Measurements from ENCODE around the gene ASGR2. TPM values are rescaled to one million over a fixed set of nuclear protein-coding genes. Genes with fewer than 3 reads are reported as not detected.
"Not testable (repeated sequence)": the region's sequence is repeated elsewhere in the genome, so short reads cannot be mapped to it uniquely, and the experiment has no call there.

ASGR2 gene
- total RNA-seq, 2 experiments from 2014 or later: not detected

DNA sequence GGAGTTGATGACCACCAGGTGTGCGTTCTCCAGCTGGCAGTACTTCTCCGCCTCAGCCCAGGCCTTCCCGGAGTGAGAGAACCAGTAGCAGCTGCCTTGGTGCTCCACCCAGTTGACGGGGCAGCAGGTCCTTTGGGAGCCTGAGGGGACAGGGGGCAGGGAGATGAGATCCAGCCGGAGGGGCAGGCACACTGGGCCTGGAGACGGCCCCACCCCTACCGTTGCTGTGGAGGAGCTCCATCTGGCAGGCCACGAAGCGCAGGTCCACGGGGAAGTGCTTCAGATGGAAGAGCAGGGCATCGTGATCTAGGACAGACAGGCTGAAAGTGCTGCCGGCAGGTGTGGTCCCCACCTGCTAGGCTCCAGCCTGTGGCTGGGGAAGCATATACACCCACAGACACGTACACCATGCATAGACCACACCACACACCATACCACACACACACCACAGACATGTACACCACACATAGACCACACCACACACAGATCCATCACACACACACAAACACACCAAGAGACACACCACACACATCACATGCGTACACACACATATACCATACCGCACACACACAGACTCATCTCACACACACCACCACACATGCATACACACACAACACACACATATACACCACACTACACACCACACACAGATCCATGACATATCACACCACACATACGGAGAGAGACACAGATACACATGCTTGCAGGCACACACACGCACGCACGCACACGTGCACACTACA, 7.4 kb downstream of the ASGR2 start:
- CTCF ChIA-PET (ENCODE audit: unreplicated experiment): no interaction called here
- TF ChIP-seq, protein P1, sequence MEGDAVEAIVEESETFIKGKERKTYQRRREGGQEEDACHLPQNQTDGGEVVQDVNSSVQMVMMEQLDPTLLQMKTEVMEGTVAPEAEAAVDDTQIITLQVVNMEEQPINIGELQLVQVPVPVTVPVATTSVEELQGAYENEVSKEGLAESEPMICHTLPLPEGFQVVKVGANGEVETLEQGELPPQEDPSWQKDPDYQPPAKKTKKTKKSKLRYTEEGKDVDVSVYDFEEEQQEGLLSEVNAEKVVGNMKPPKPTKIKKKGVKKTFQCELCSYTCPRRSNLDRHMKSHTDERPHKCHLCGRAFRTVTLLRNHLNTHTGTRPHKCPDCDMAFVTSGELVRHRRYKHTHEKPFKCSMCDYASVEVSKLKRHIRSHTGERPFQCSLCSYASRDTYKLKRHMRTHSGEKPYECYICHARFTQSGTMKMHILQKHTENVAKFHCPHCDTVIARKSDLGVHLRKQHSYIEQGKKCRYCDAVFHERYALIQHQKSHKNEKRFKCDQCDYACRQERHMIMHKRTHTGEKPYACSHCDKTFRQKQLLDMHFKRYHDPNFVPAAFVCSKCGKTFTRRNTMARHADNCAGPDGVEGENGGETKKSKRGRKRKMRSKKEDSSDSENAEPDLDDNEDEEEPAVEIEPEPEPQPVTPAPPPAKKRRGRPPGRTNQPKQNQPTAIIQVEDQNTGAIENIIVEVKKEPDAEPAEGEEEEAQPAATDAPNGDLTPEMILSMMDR (conservative IDR thresholded peaks at IDR 0.05; ENCODE audit: low read length): no peak
- no peak for TF ChIP-seq EZH2phosphoT487 (IDR thresholded peaks at IDR 0.05; ENCODE audit: borderline replicate concordance, low read depth, low read length)
- Histone ChIP-seq H3K4me2 (ENCODE audit: low read length) (no peak overlapping the region), H3K4me1 (ENCODE audit: insufficient read depth, low read length, poor library complexity, severe bottlenecking) (no peaks in the 10 kb centered on the region), H3K4me3 (ENCODE audit: low read depth, low read length, poor library complexity, severe bottlenecking) (no peak overlapping the region), H2AFZ (ENCODE audit: low read length) (no peak overlapping the region), H3K36me3 (ENCODE audit: insufficient read depth, low read length) (no peaks in the 10 kb centered on the region), H4K20me1 (ENCODE audit: insufficient read depth, low read length) (no peaks in the 10 kb centered on the region), H3K9me3 (ENCODE audit: low read length) (no peaks in the 10 kb centered on the region), H3K27ac (ENCODE audit: low read depth, low read length, poor library complexity, severe bottlenecking) (no peak overlapping the region), H3K9me2 (ENCODE audit: insufficient read depth, low read length) (no peaks in the 10 kb centered on the region), H3K79me2 (ENCODE audit: insufficient read depth, low read depth, low read length) (no peaks in the 10 kb centered on the region)
- no peak for DNase-seq (ENCODE audit: low spot score)
- intact Hi-C loops (cut with micrococcal nuclease; ENCODE audit: unreplicated experiment): no loop called here
- POLR2A ChIA-PET: interaction anchor here (0.6 kb wide), 1 partner anchor 150 kb away, joined by 5 read pairs; no protein-coding TSS in a partner anchor
- no TSS peak for BruUV-seq (replicated peaks)

DNA sequence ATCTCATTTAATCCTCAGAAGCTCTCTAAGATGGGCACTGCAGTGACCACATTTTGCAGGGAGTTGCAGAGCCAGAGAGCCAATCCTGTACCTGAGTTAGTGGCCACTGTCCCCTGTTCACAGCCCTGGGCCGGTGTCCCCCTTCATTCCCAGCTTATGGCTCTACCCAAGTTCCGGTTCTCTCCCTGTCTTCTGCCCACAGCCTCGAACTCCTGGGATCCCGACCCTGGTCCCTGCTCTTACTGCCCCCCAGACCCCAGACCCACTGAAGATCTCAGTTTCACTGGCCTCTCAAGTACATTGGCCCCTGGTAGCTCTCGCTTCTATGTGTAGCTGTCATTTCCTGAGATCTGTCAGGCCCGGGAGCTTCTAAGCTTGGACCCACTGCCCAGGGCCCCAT, 12.2 kb downstream of the ASGR2 start:
- Histone ChIP-seq H3K9me2 (ENCODE audit: insufficient read depth, low read length) (no peaks in the 10 kb centered on the region), H2AFZ (ENCODE audit: low read length) (no peak overlapping the region), H4K20me1 (ENCODE audit: insufficient read depth, low read length) (no peaks in the 10 kb centered on the region), H3K4me2 (ENCODE audit: low read length) (no peak overlapping the region), H3K27ac (ENCODE audit: low read depth, low read length, poor library complexity, severe bottlenecking) (no peak overlapping the region), H3K79me2 (ENCODE audit: insufficient read depth, low read depth, low read length) (no peaks in the 10 kb centered on the region), H3K9me3 (ENCODE audit: low read length) (no peaks in the 10 kb centered on the region), H3K4me1 (ENCODE audit: insufficient read depth, low read length, poor library complexity, severe bottlenecking) (no peaks in the 10 kb centered on the region), H3K36me3 (ENCODE audit: insufficient read depth, low read length) (no peaks in the 10 kb centered on the region), H3K4me3 (ENCODE audit: low read depth, low read length, poor library complexity, severe bottlenecking) (no peak overlapping the region)
- intact Hi-C loops (cut with micrococcal nuclease; ENCODE audit: unreplicated experiment): no loop called here
- CTCF ChIA-PET (ENCODE audit: unreplicated experiment): no interaction called here
- BruUV-seq (replicated peaks): no TSS peak
- POLR2A ChIA-PET: interaction anchor here (0.6 kb wide), 1 partner anchor 259 kb away, joined by 6 read pairs; no protein-coding TSS in a partner anchor
- TF ChIP-seq, protein P1 (conservative IDR thresholded peaks at IDR 0.05; ENCODE audit: low read length): no peak
- no peak for TF ChIP-seq EZH2phosphoT487 (IDR thresholded peaks at IDR 0.05; ENCODE audit: borderline replicate concordance, low read depth, low read length)
- DNase-seq (ENCODE audit: low spot score): no peak

DNA sequence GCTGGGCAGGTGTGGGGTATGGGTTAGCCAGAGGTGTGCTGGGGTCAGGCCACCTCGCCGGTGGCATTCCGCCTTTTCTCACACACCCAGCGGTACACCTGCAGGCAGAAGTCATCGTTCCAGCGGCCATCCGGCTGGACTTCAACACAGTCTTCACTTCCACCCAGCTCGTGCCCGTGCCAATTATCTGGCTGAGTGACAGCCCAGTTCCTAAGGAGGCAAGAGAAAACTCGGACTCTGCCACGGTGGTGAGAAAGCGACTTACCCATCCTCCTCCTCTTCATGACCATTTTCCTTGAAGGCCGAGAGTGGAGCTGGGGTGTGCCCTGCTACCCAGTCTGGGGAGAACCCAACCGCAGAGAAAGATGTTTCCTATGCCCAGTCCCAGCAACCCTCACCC, 13.1 kb downstream of the ASGR2 start:
- Histone ChIP-seq H2AFZ (ENCODE audit: low read length) (no peak overlapping the region), H3K4me1 (ENCODE audit: insufficient read depth, low read length, poor library complexity, severe bottlenecking) (no peaks in the 10 kb centered on the region), H3K36me3 (ENCODE audit: insufficient read depth, low read length) (no peaks in the 10 kb centered on the region), H4K20me1 (ENCODE audit: insufficient read depth, low read length) (no peaks in the 10 kb centered on the region), H3K4me2 (ENCODE audit: low read length) (no peak overlapping the region), H3K4me3 (ENCODE audit: low read depth, low read length, poor library complexity, severe bottlenecking) (no peak overlapping the region), H3K27ac (ENCODE audit: low read depth, low read length, poor library complexity, severe bottlenecking) (no peak overlapping the region), H3K9me2 (ENCODE audit: insufficient read depth, low read length) (no peaks in the 10 kb centered on the region), H3K79me2 (ENCODE audit: insufficient read depth, low read depth, low read length) (no peaks in the 10 kb centered on the region), H3K9me3 (ENCODE audit: low read length) (no peaks in the 10 kb centered on the region)
- intact Hi-C loops (cut with micrococcal nuclease; ENCODE audit: unreplicated experiment): no loop called here
- TF ChIP-seq, protein P1 (conservative IDR thresholded peaks at IDR 0.05; ENCODE audit: low read length): no peak
- TF ChIP-seq EZH2phosphoT487 (IDR thresholded peaks at IDR 0.05; ENCODE audit: borderline replicate concordance, low read depth, low read length): no peak
- ChIA-PET POLR2A (interaction anchor here (0.6 kb wide), 1 partner anchor 260 kb away, joined by 6 read pairs; no protein-coding TSS in a partner anchor), CTCF (ENCODE audit: unreplicated experiment) (no interaction called here)
- no peak for DNase-seq (ENCODE audit: low spot score)
- BruUV-seq (replicated peaks): no TSS peak

- H2AFZ ChIP-seq (ENCODE audit: low read length); H3K9me3 ChIP-seq (ENCODE audit: low read length); DNase-seq (ENCODE audit: low spot score); H4K20me1 ChIP-seq (ENCODE audit: insufficient read depth, low read length); H3K4me2 ChIP-seq (ENCODE audit: low read length); H3K36me3 ChIP-seq (ENCODE audit: insufficient read depth, low read length); intact Hi-C loops (cut with micrococcal nuclease; ENCODE audit: unreplicated experiment); CTCF ChIA-PET (ENCODE audit: unreplicated experiment); BruUV-seq (replicated peaks); H3K4me1 ChIP-seq (ENCODE audit: insufficient read depth, low read length, poor library complexity, severe bottlenecking); H3K4me3 ChIP-seq (ENCODE audit: low read depth, low read length, poor library complexity, severe bottlenecking); H3K9me2 ChIP-seq (ENCODE audit: insufficient read depth, low read length); H3K79me2 ChIP-seq (ENCODE audit: insufficient read depth, low read depth, low read length); H3K27ac ChIP-seq (ENCODE audit: low read depth, low read length, poor library complexity, severe bottlenecking): not testable (repeated sequence)
- POLR2A ChIA-PET: interaction anchor here (0.7 kb wide), 1 partner anchor 87 kb away, joined by 4 read pairs; no protein-coding TSS in a partner anchor
Observed at GRCh38 chr17:7100641-7101379, 13.8 kb downstream of the ASGR2 start.
